ENCODE data around the gene CHD6.

CHD6 gene

GRCh38 chr20:41452226-41452625, 166.0 kb downstream of the CHD6 start:
- no peak for TF ChIP-seq CTCF (conservative IDR thresholded peaks at IDR 0.05; ENCODE audit: low read depth, low read length)
- no peak overlapping the region for H3K4me3 ChIP-seq (ENCODE audit: low read length)
- DNase-seq (ENCODE audit: low read depth): no peak

- no peak for DNase-seq (ENCODE audit: low read depth)
- no peak overlapping the region for H3K4me3 ChIP-seq (ENCODE audit: low read length)
- no peak for TF ChIP-seq CTCF (conservative IDR thresholded peaks at IDR 0.05; ENCODE audit: low read depth, low read length)
Observed at GRCh38 chr20:41447006-41447405, 171.2 kb downstream of the CHD6 start.

- no peak for DNase-seq (ENCODE audit: low read depth)
- no peak overlapping the region for H3K4me3 ChIP-seq (ENCODE audit: low read length)
- no peak for TF ChIP-seq CTCF (conservative IDR thresholded peaks at IDR 0.05; ENCODE audit: low read depth, low read length)
Observed at GRCh38 chr20:41446456-41446855, 171.7 kb downstream of the CHD6 start.

- H3K4me3 ChIP-seq (ENCODE audit: low read length): no peak overlapping the region
- no peak for DNase-seq (ENCODE audit: low read depth)
- no peak for TF ChIP-seq CTCF (conservative IDR thresholded peaks at IDR 0.05; ENCODE audit: low read depth, low read length)
Observed at GRCh38 chr20:41444821-41445220, 173.4 kb downstream of the CHD6 start.

- no peak for TF ChIP-seq CTCF (conservative IDR thresholded peaks at IDR 0.05; ENCODE audit: low read depth, low read length)
- no peak for DNase-seq (ENCODE audit: low read depth)
- H3K4me3 ChIP-seq (ENCODE audit: low read length): no peak overlapping the region
Observed at GRCh38 chr20:41443691-41444090, 174.5 kb downstream of the CHD6 start.

- no peak overlapping the region for H3K4me3 ChIP-seq (ENCODE audit: low read length)
- no peak for TF ChIP-seq CTCF (conservative IDR thresholded peaks at IDR 0.05; ENCODE audit: low read depth, low read length)
- no peak for DNase-seq (ENCODE audit: low read depth)
Observed at GRCh38 chr20:41440882-41441281, 177.3 kb downstream of the CHD6 start.

- no peak overlapping the region for H3K4me3 ChIP-seq (ENCODE audit: low read length)
- no peak for DNase-seq (ENCODE audit: low read depth)
- no peak for TF ChIP-seq CTCF (conservative IDR thresholded peaks at IDR 0.05; ENCODE audit: low read depth, low read length)
Observed at GRCh38 chr20:41437836-41438235, 180.3 kb downstream of the CHD6 start.
